H9 (cell line): ENCODE measurements around the gene KDM2B. TPM values are rescaled to one million over a fixed set of nuclear protein-coding genes. Genes with fewer than 3 reads are reported as not detected.

Experiments
- DNase-seq: peaks from one replicate; pipeline ENCODE4 v3.0.0-alpha.2; 2017
- H2AFZ ChIP-seq: one replicate; pipeline ENCODE4 v1.6.1; 2013; ENCODE audit warnings: mild to moderate bottlenecking, low read length, control low read depth, moderate library complexity
- H2AK5ac ChIP-seq: 2 replicates; pipeline ENCODE4 v1.6.1; 2013; ENCODE audit warnings: low read length, control low read depth, mixed read lengths; ENCODE audit not compliant: insufficient read length
- H2BK120ac ChIP-seq: one replicate; pipeline ENCODE4 v1.6.1; 2013; ENCODE audit warnings: low read depth, mild to moderate bottlenecking, low read length, control low read depth, inconsistent platforms; ENCODE audit not compliant: poor library complexity, severe bottlenecking
- H2BK12ac ChIP-seq: 2 replicates; pipeline ENCODE4 v1.6.1; 2013; ENCODE audit warnings: low read length, control low read depth, mixed read lengths, low read depth; ENCODE audit not compliant: insufficient read length
- H2BK15ac ChIP-seq: 2 replicates; pipeline ENCODE4 v1.6.1; 2013; ENCODE audit warnings: low read depth, low read length, control low read depth
- H2BK20ac ChIP-seq: one replicate; pipeline ENCODE4 v1.6.1; 2013; ENCODE audit warnings: low read depth, mild to moderate bottlenecking, low read length, control low read depth, inconsistent platforms; ENCODE audit not compliant: poor library complexity, severe bottlenecking
- H2BK5ac ChIP-seq: 2 replicates; pipeline ENCODE4 v1.6.1; 2013; ENCODE audit warnings: low read length, control low read depth, mixed read lengths; ENCODE audit not compliant: insufficient read length
- H3K14ac ChIP-seq: 2 replicates; pipeline ENCODE4 v1.6.1; 2013; ENCODE audit warnings: low read length, control low read depth; ENCODE audit not compliant: insufficient read depth
- H3K18ac ChIP-seq: 2 replicates; pipeline ENCODE4 v1.6.1; 2013; ENCODE audit warnings: low read depth, mild to moderate bottlenecking, mixed read lengths, low read length, control low read depth; ENCODE audit not compliant: insufficient read length
- H3K23ac ChIP-seq: 2 replicates; pipeline ENCODE4 v1.6.1; 2013; ENCODE audit warnings: low read length, control low read depth, mixed read lengths, low read depth; ENCODE audit not compliant: insufficient read length
- H3K23me2 ChIP-seq: 2 replicates; pipeline ENCODE4 v1.6.1; 2013; ENCODE audit warnings: low read depth, mild to moderate bottlenecking, mixed read lengths, low read length, control low read depth; ENCODE audit not compliant: insufficient read length, poor library complexity, severe bottlenecking
- H3K27ac ChIP-seq: 2 replicates; pipeline ENCODE4 v1.5.1; 2013; ENCODE audit warnings: low read length, control low read depth, mixed read lengths, low read depth; ENCODE audit not compliant: insufficient read length
- H3K27me3 ChIP-seq: 2 replicates; pipeline ENCODE4 v1.6.1; 2013; ENCODE audit warnings: low read length, control low read depth, inconsistent platforms; ENCODE audit not compliant: insufficient read depth
- H3K4ac ChIP-seq: 2 replicates; pipeline ENCODE4 v1.6.1; 2013; ENCODE audit warnings: low read depth, mild to moderate bottlenecking, control low read depth, inconsistent platforms, low read length, moderate library complexity
- H3K4me1 ChIP-seq: 2 replicates; pipeline ENCODE4 v1.6.1; 2013; ENCODE audit warnings: low read length, control low read depth, inconsistent platforms; ENCODE audit not compliant: insufficient read depth
- H3K4me2 ChIP-seq: 2 replicates; pipeline ENCODE4 v1.6.1; 2013; ENCODE audit warnings: low read length, control low read depth, mixed read lengths; ENCODE audit not compliant: insufficient read length, insufficient read depth
- H3K56ac ChIP-seq: 2 replicates; pipeline ENCODE4 v1.6.1; 2013; ENCODE audit warnings: low read depth, mild to moderate bottlenecking, mixed read lengths, low read length, control low read depth; ENCODE audit not compliant: insufficient read length
- H3K79me1 ChIP-seq: 2 replicates; pipeline ENCODE4 v1.6.1; 2013; ENCODE audit warnings: low read depth, mild to moderate bottlenecking, moderate library complexity, low read length, control low read depth, inconsistent platforms; ENCODE audit not compliant: insufficient read depth, poor library complexity, severe bottlenecking
- H3K79me2 ChIP-seq: 2 replicates; pipeline ENCODE4 v1.6.1; 2013; ENCODE audit warnings: low read length, control low read depth, inconsistent platforms; ENCODE audit not compliant: insufficient read depth
- H3K9ac ChIP-seq: 2 replicates; pipeline ENCODE4 v1.6.1; 2013; ENCODE audit warnings: low read length, control low read depth, mixed read lengths; ENCODE audit not compliant: insufficient read length; ENCODE audit errors: extremely low read depth
- H3K9me3 ChIP-seq: one replicate; pipeline ENCODE4 v1.6.1; 2013; ENCODE audit warnings: low read depth, low read length, inconsistent platforms; ENCODE audit not compliant: control insufficient read depth
- H3T11ph ChIP-seq: one replicate; pipeline ENCODE4 v1.6.1; 2013; ENCODE audit warnings: mild to moderate bottlenecking, low read length, control low read depth, inconsistent platforms
- H4K20me1 ChIP-seq: one replicate; pipeline ENCODE4 v1.6.1; 2013; ENCODE audit not compliant: control insufficient read depth, insufficient read length, insufficient read depth
- H4K5ac ChIP-seq: 2 replicates; pipeline ENCODE4 v1.6.1; 2013; ENCODE audit warnings: low read depth, mild to moderate bottlenecking, mixed read lengths, low read length, control low read depth; ENCODE audit not compliant: insufficient read length
- H4K8ac ChIP-seq: replicated peaks from 2 replicates; pipeline ENCODE4 v1.6.1; 2013; ENCODE audit warnings: low read length, control low read depth, mixed read lengths, low read depth; ENCODE audit not compliant: insufficient read length
- H4K91ac ChIP-seq: 2 replicates; pipeline ENCODE4 v1.6.1; 2013; ENCODE audit warnings: low read depth, mild to moderate bottlenecking, moderate library complexity, mixed read lengths, low read length, control low read depth; ENCODE audit not compliant: insufficient read length
- H3K27ac Mint-ChIP-seq, 3 experiments: 2 replicates in 2 of 3; 3 replicates in 1 of 3; pipeline ENCODE4 v1.8.0; 2020 to 2021; ENCODE audit warnings: mixed read lengths in 3 of 3, mild to moderate bottlenecking in 1 of 3, moderate library complexity in 1 of 3
- H3K27me3 Mint-ChIP-seq: 2 replicates; pipeline ENCODE4 v1.8.0; 2021; ENCODE audit warnings: low read depth, mild to moderate bottlenecking, moderate library complexity, mixed read lengths
- H3K36me3 Mint-ChIP-seq, 3 experiments: 2 replicates in 2 of 3; 3 replicates in 1 of 3; pipeline ENCODE4 v1.8.0; 2020 to 2021; ENCODE audit warnings: low read depth in 3 of 3, mixed read lengths in 3 of 3; ENCODE audit not compliant: insufficient read depth in 1 of 3
- H3K4me1 Mint-ChIP-seq, 2 experiments: 2 replicates each; pipeline ENCODE4 v1.8.0; 2020; ENCODE audit warnings: mixed read lengths in 2 of 2
- H3K4me3 Mint-ChIP-seq, 2 experiments: 2 replicates in 1 of 2; 3 replicates in 1 of 2; pipeline ENCODE4 v1.8.0; 2020 to 2021; ENCODE audit warnings: mild to moderate bottlenecking in 2 of 2, mixed read lengths in 2 of 2, moderate library complexity in 1 of 2
- H3K9me3 Mint-ChIP-seq, 2 experiments: 2 replicates in 1 of 2; 3 replicates in 1 of 2; pipeline ENCODE4 v1.8.0; 2020; ENCODE audit warnings: mild to moderate bottlenecking in 2 of 2, mixed read lengths in 2 of 2, moderate library complexity in 1 of 2
- WGBS: extraction: QIAGEN DNeasy Blood & Tissue Kit; methylation state at CpG from one replicate; pipeline ENCODE4 v1.1.7; 2013; ENCODE audit warnings: missing lambda C conversion rate, low lambda C conversion rate, mixed read lengths; ENCODE audit not compliant: insufficient read length; ENCODE audit errors: extremely low coverage; 5-methylcytosine and 5-hydroxymethylcytosine counted together
- total RNA-seq: library from RNA; stranded (reverse); gene quantifications from 2 replicates; pipeline ENCODE4 v1.2.1, GENCODE V29; 2021
- TF ChIP-seq, protein P1 (sequence below): fragments of 200-600 bp; sonication (generic); conservative IDR thresholded peaks from 3 replicates; pipeline ENCODE4 v1.8.0; 2021; ENCODE audit warnings: antibody characterized with exemption, mild to moderate bottlenecking

KDM2B gene
- total RNA-seq, 1 experiment from 2014 or later, result 143 TPM

DNA sequence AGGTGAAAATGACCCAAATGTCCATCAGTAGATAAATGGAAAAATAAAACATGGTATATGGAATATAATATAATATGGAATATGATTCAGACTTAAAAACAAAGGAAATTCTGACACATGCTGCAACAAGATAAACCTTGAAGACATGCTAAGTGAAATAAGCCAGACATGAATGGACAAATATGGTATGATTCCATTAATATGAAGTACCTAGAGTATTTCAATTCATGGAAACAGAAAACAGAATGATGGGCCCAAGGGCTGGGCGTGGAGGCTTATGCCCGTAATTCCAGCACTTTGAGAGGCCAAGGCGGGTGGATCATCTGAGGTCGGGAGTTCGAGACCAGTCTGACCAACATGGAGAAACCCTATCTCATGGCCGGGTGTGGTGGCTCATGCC is 22.8 kb upstream of the KDM2B start:
- Histone ChIP-seq H2BK120ac (no peak overlapping the region), H3K14ac (no peak overlapping the region), H4K20me1 (no peaks in the 10 kb centered on the region), H3K79me2 (no peaks in the 10 kb centered on the region), H2BK20ac (no peak overlapping the region), H3K4ac (no peak overlapping the region), H2AK5ac (no peak overlapping the region), H3K56ac (no peak overlapping the region), H3K4me2 (no peak overlapping the region), H3K9me3 (no peaks in the 10 kb centered on the region), H2BK5ac (no peak overlapping the region), H2AFZ (no peak overlapping the region), H3T11ph (no peak overlapping the region), H3K9ac (no peak overlapping the region), H4K8ac (no peak overlapping the region), H3K23ac (no peak overlapping the region), H4K5ac (no peak overlapping the region), H3K4me1 (no peaks in the 10 kb centered on the region), H3K27me3 (no peaks in the 10 kb centered on the region), H2BK12ac (no peak overlapping the region), H2BK15ac (no peak overlapping the region), H3K79me1 (no peaks in the 10 kb centered on the region), H3K23me2 (no peaks in the 10 kb centered on the region), H3K18ac (no peak overlapping the region), H3K27ac (no peak overlapping the region), H4K91ac (no peak overlapping the region)
- TF ChIP-seq, protein P1, sequence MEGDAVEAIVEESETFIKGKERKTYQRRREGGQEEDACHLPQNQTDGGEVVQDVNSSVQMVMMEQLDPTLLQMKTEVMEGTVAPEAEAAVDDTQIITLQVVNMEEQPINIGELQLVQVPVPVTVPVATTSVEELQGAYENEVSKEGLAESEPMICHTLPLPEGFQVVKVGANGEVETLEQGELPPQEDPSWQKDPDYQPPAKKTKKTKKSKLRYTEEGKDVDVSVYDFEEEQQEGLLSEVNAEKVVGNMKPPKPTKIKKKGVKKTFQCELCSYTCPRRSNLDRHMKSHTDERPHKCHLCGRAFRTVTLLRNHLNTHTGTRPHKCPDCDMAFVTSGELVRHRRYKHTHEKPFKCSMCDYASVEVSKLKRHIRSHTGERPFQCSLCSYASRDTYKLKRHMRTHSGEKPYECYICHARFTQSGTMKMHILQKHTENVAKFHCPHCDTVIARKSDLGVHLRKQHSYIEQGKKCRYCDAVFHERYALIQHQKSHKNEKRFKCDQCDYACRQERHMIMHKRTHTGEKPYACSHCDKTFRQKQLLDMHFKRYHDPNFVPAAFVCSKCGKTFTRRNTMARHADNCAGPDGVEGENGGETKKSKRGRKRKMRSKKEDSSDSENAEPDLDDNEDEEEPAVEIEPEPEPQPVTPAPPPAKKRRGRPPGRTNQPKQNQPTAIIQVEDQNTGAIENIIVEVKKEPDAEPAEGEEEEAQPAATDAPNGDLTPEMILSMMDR, result no peak
- H3K4me3 Mint-ChIP-seq, result no peak overlapping the region
- no peaks in the 10 kb centered on the region for H3K27me3 Mint-ChIP-seq
- no peak overlapping the region for H3K27ac Mint-ChIP-seq
- DNase-seq, result no peak
- H3K9me3 Mint-ChIP-seq, result peaks cover 0 to 4% of the 10 kb centered on the region in 2 experiments; a peak in 2 of 5 replicates
- H3K4me1 Mint-ChIP-seq, result no peaks in the 10 kb centered on the region; a peak in 1 of 4 replicates
- peaks cover 0 to 2% (median 0%) of the 10 kb centered on the region in 3 experiments; a peak in 3 of 7 replicates for H3K36me3 Mint-ChIP-seq
- WGBS, result no CpG with 5 or more reads among the region's 6 CpGs
